Measurements from ENCODE around the gene PIK3R5. TPM values are rescaled to one million over a fixed set of nuclear protein-coding genes. Genes with fewer than 3 reads are reported as not detected.

PIK3R5 gene
- polyA plus RNA-seq, 1 donor from 2014 or later: not detected

DNA sequence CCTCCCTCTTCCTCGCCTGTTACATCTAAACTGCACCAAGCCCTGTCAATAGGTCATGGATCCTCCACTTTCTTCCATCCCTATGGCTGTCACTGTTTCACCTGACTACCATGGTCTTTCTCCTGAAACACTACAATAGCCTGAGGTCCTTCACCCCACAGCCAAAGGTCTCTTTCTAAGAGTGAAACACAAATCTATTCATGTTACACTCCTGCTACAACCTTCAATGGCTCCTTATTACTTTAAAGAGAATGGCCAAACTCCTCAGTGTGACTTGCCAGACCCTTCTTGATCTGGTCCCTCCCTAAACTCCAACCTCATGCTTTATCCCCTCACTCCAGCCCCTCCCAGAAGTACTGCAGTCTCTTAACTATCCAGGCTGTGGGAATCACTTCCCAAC is 97.4 kb downstream of the PIK3R5 start:
- Histone ChIP-seq H3K4me2 (ENCODE audit: low read length) (no peak overlapping the region), H3K9ac (ENCODE audit: low read length) (no peak overlapping the region), H3K79me2 (replicated peaks; ENCODE audit: insufficient read depth, low read length) (no peaks in the 10 kb centered on the region), H2AFZ (ENCODE audit: low read depth, low read length) (no peak overlapping the region), H3K9me2 (ENCODE audit: insufficient read depth, low read length) (no peaks in the 10 kb centered on the region), H3K4me3 (ENCODE audit: low read length) (no peak overlapping the region), H4K20me1 (ENCODE audit: insufficient read depth) (no peaks in the 10 kb centered on the region), H3K27ac (ENCODE audit: low read length) (no peak overlapping the region), H3F3A (ENCODE audit: insufficient read depth, low read length, poor library complexity, severe bottlenecking) (no peaks in the 10 kb centered on the region), H3K36me3 (ENCODE audit: insufficient read depth, low read length) (no peaks in the 10 kb centered on the region), H3K27me3 (ENCODE audit: insufficient read depth, low read depth, low read length) (no peaks in the 10 kb centered on the region), H3K9me3 (ENCODE audit: low read length) (no peaks in the 10 kb centered on the region)
- TF ChIP-seq, protein P1, sequence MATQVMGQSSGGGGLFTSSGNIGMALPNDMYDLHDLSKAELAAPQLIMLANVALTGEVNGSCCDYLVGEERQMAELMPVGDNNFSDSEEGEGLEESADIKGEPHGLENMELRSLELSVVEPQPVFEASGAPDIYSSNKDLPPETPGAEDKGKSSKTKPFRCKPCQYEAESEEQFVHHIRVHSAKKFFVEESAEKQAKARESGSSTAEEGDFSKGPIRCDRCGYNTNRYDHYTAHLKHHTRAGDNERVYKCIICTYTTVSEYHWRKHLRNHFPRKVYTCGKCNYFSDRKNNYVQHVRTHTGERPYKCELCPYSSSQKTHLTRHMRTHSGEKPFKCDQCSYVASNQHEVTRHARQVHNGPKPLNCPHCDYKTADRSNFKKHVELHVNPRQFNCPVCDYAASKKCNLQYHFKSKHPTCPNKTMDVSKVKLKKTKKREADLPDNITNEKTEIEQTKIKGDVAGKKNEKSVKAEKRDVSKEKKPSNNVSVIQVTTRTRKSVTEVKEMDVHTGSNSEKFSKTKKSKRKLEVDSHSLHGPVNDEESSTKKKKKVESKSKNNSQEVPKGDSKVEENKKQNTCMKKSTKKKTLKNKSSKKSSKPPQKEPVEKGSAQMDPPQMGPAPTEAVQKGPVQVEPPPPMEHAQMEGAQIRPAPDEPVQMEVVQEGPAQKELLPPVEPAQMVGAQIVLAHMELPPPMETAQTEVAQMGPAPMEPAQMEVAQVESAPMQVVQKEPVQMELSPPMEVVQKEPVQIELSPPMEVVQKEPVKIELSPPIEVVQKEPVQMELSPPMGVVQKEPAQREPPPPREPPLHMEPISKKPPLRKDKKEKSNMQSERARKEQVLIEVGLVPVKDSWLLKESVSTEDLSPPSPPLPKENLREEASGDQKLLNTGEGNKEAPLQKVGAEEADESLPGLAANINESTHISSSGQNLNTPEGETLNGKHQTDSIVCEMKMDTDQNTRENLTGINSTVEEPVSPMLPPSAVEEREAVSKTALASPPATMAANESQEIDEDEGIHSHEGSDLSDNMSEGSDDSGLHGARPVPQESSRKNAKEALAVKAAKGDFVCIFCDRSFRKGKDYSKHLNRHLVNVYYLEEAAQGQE (IDR thresholded peaks at IDR 0.05; ENCODE audit: borderline replicate concordance): no peak
- TF ChIP-seq SMC3 (conservative IDR thresholded peaks at IDR 0.05; ENCODE audit: poor library complexity) (no peak), POLR2AphosphoS5 (IDR thresholded peaks at IDR 0.05) (no peak), EZH2 (IDR thresholded peaks at IDR 0.05; ENCODE audit: borderline replicate concordance, insufficient read depth, low read length, poor library complexity, severe bottlenecking) (no peak), MXI1 (conservative IDR thresholded peaks at IDR 0.05; ENCODE audit: poor library complexity, severe bottlenecking) (no peak), EP300 (conservative IDR thresholded peaks at IDR 0.05; ENCODE audit: poor library complexity, severe bottlenecking) (no peak)
- TF ChIP-seq, protein P2, sequence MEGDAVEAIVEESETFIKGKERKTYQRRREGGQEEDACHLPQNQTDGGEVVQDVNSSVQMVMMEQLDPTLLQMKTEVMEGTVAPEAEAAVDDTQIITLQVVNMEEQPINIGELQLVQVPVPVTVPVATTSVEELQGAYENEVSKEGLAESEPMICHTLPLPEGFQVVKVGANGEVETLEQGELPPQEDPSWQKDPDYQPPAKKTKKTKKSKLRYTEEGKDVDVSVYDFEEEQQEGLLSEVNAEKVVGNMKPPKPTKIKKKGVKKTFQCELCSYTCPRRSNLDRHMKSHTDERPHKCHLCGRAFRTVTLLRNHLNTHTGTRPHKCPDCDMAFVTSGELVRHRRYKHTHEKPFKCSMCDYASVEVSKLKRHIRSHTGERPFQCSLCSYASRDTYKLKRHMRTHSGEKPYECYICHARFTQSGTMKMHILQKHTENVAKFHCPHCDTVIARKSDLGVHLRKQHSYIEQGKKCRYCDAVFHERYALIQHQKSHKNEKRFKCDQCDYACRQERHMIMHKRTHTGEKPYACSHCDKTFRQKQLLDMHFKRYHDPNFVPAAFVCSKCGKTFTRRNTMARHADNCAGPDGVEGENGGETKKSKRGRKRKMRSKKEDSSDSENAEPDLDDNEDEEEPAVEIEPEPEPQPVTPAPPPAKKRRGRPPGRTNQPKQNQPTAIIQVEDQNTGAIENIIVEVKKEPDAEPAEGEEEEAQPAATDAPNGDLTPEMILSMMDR (IDR thresholded peaks at IDR 0.05; ENCODE audit: poor library complexity, severe bottlenecking): no peak

DNA sequence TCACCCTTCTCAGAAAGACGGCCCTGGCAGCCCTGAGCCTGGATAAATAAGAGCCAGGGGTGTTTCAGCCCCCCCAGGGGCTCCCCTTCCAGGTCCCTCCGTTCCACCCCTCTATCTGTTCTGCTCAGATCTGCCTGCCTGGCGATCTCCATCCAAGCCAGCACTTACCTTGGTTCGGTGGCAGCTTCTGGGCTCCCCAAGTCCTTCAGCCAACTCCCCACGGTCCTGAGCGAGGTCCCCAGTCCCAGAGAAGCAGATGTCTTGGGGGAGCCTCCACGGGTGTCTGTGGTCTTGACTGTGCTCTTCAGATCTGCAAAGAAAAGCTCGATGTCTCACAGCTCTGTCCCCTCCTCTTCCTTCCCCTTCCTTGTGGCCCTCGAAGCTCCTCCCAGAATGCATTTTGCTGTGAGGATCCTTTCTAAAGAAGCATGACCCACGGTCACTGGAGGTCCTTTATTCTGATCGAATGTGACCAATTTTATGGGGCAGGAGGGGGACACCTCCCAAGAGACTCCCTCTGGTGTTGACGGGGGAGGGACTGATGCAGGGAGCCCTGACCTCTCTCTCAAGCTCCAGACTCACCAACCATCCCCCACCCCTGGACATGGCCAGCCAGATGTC is 98.0 kb downstream of the PIK3R5 start, which contains the start of gene PIK3R6:
Gene PIK3R6, minus strand, starts transcription at position 314 of the 621 bp plus-strand sequence. CDS start 17,880 bp downstream, outside the sequence.
- TF ChIP-seq MXI1 (conservative IDR thresholded peaks at IDR 0.05; ENCODE audit: poor library complexity, severe bottlenecking) (no peak), SMC3 (conservative IDR thresholded peaks at IDR 0.05; ENCODE audit: poor library complexity) (no peak), RAD21 (conservative IDR thresholded peaks at IDR 0.05) (no peak), TAF1 (IDR thresholded peaks at IDR 0.05; ENCODE audit: low read depth) (no peak), EP300 (conservative IDR thresholded peaks at IDR 0.05; ENCODE audit: poor library complexity, severe bottlenecking) (no peak), POLR2AphosphoS5 (IDR thresholded peaks at IDR 0.05) (no peak), EZH2 (IDR thresholded peaks at IDR 0.05; ENCODE audit: borderline replicate concordance, insufficient read depth, low read length, poor library complexity, severe bottlenecking) (no peak)
- TF ChIP-seq, protein P2 (IDR thresholded peaks at IDR 0.05; ENCODE audit: poor library complexity, severe bottlenecking): no peak
- TF ChIP-seq, protein P1 (IDR thresholded peaks at IDR 0.05; ENCODE audit: borderline replicate concordance): no peak
- Histone ChIP-seq H4K20me1 (ENCODE audit: insufficient read depth) (no peaks in the 10 kb centered on the region), H3K27ac (ENCODE audit: low read length) (no peak within 1 kb of the TSS), H3K9ac (ENCODE audit: low read length) (no peak within 1 kb of the TSS), H3F3A (ENCODE audit: insufficient read depth, low read length, poor library complexity, severe bottlenecking) (no peaks in the 10 kb centered on the region), H3K4me3 (ENCODE audit: low read length) (no peak within 1 kb of the TSS), H3K79me2 (replicated peaks; ENCODE audit: insufficient read depth, low read length) (no peaks in the 10 kb centered on the region), H3K36me3 (ENCODE audit: insufficient read depth, low read length) (no peaks in the 10 kb centered on the region), H3K9me3 (ENCODE audit: low read length) (no peaks in the 10 kb centered on the region), H3K9me2 (ENCODE audit: insufficient read depth, low read length) (no peaks in the 10 kb centered on the region), H3K27me3 (ENCODE audit: insufficient read depth, low read depth, low read length) (no peaks in the 10 kb centered on the region), H3K4me2 (ENCODE audit: low read length) (no peak within 1 kb of the TSS), H2AFZ (ENCODE audit: low read depth, low read length) (no peak within 1 kb of the TSS)

All from neural cell (in vitro differentiated cells).